GM10266 (cell line): ENCODE results near the gene MKX.

ENCODE experiments used
- DNase-seq: peaks from one replicate; pipeline ENCODE4 v3.0.0; 2012; ENCODE audit errors: extremely low spot score
- CTCF ChIP-seq: IDR thresholded peaks from 2 replicates; pipeline ENCODE4 v1.5.1; 2012; ENCODE audit warnings: mild to moderate bottlenecking, low read depth; ENCODE audit not compliant: control insufficient read depth, insufficient read depth; ENCODE audit errors: missing control alignments

MKX gene

GRCh38 chr10:27671821-27672220 is 73.8 kb downstream of the MKX start:
- TF ChIP-seq CTCF = no peak
- no peak for DNase-seq

GRCh38 chr10:27664461-27664860 is 81.2 kb downstream of the MKX start:
- TF ChIP-seq CTCF = no peak
- no peak for DNase-seq

- TF ChIP-seq CTCF = no peak
- no peak for DNase-seq
These were observed 82.0 kb downstream of the MKX start for GRCh38 chr10:27663621-27664020.

GRCh38 chr10:27661514-27662286 is 83.9 kb downstream of the MKX start:
- DNase-seq = no peak
- no peak for TF ChIP-seq CTCF

GRCh38 chr10:27660711-27661110 is 84.9 kb downstream of the MKX start:
- TF ChIP-seq CTCF = no peak
- no peak for DNase-seq

GRCh38 chr10:27660268-27660667 is 85.4 kb downstream of the MKX start:
- DNase-seq = no peak
- no peak for TF ChIP-seq CTCF

GRCh38 chr10:27659786-27660185 is 85.8 kb downstream of the MKX start:
- DNase-seq = no peak
- TF ChIP-seq CTCF = no peak
